H1 (cell line): ENCODE measurements around the gene CHMP6. TPM values are rescaled to one million over a fixed set of nuclear protein-coding genes. Genes with fewer than 3 reads are reported as not detected.
A peak's percentile ranks its signal among the peaks of the same experiment; 100 is the strongest.

Experiments
- CTCF ChIA-PET: fragments of 300-600 bp; sonication (Branson Sonifier 250); formaldehyde crosslinking; loops from one replicate; lab custom pipeline; 2021; ENCODE audit not compliant: partially characterized antibody; lab: Charles Lee
- POLR2A ChIA-PET: fragments of 300-600 bp; sonication (Branson Sonifier 250); formaldehyde crosslinking; loops from one replicate; lab custom pipeline; 2021; ENCODE audit warnings: inconsistent platforms; ENCODE audit not compliant: partially characterized antibody; lab: Charles Lee
- DNase-seq, 2 experiments: peaks; one replicate each; pipeline versions ENCODE4 v3.0.0 to v3.0.0-alpha.2; 2010 to 2022; ENCODE audit warnings: low spot score in 2 of 2, low read depth in 1 of 2, mixed read lengths in 1 of 2
- FAIRE-seq: peaks from 2 replicates; lab custom pipeline; 2011; peaks lifted over from hg19 to GRCh38; lab: Jason Lieb, UNC
- H2AFZ ChIP-seq: 2 replicates; pipeline ENCODE4 v1.8.1; 2012; ENCODE audit warnings: low read length, inconsistent platforms
- H2AK5ac ChIP-seq: 2 replicates; pipeline ENCODE4 v1.6.1; 2013; ENCODE audit warnings: low read depth, low read length
- H2BK120ac ChIP-seq: replicated peaks from 2 replicates; pipeline ENCODE3; 2013; ENCODE audit warnings: low read depth, low read length, inconsistent platforms
- H2BK12ac ChIP-seq: 2 replicates; pipeline ENCODE4 v1.6.1; 2013; ENCODE audit warnings: low read depth, low read length
- H2BK15ac ChIP-seq: 2 replicates; pipeline ENCODE4 v1.6.1; 2013; ENCODE audit warnings: low read length
- H2BK20ac ChIP-seq: 2 replicates; pipeline ENCODE4 v1.6.1; 2013; ENCODE audit warnings: low read length
- H2BK5ac ChIP-seq: 2 replicates; pipeline ENCODE4 v1.6.1; 2013; ENCODE audit warnings: low read depth, low read length
- H3K14ac ChIP-seq: 2 replicates; pipeline ENCODE4 v1.6.1; 2013; ENCODE audit warnings: inconsistent platforms; ENCODE audit not compliant: insufficient read length
- H3K18ac ChIP-seq: 2 replicates; pipeline ENCODE4 v1.6.1; 2013; ENCODE audit warnings: low read length; ENCODE audit errors: extremely low read depth
- H3K23ac ChIP-seq: 2 replicates; pipeline ENCODE4 v1.6.1; 2013; ENCODE audit warnings: inconsistent platforms; ENCODE audit not compliant: insufficient read length
- H3K23me2 ChIP-seq: 2 replicates; pipeline ENCODE4 v1.6.1; 2013; ENCODE audit warnings: low read depth, low read length
- H3K27ac ChIP-seq: 2 replicates; pipeline ENCODE4 v1.6.1; 2011; ENCODE audit warnings: low read depth, low read length, inconsistent platforms
- H3K27me3 ChIP-seq, 4 experiments: replicated peaks in 1 of 4; 1 replicate in 1 of 4; 2 replicates in 3 of 4; pipeline versions ENCODE4 v1.6.1 to v1.8.1; 2011 to 2013; ENCODE audit warnings: low read length in 3 of 4, mild to moderate bottlenecking in 3 of 4, inconsistent platforms in 2 of 4, mixed read lengths in 2 of 4, moderate library complexity in 1 of 4; ENCODE audit not compliant: control insufficient read depth in 3 of 4, insufficient read depth in 3 of 4; ENCODE audit errors: extremely low read depth in 1 of 4
- H3K36me3 ChIP-seq, 4 experiments: 2 replicates each; pipeline versions ENCODE4 v1.6.1 to v1.8.1; 2011 to 2013; ENCODE audit warnings: mild to moderate bottlenecking in 4 of 4, low read length in 3 of 4, moderate library complexity in 2 of 4, control low read depth in 1 of 4, inconsistent platforms in 1 of 4; ENCODE audit not compliant: insufficient read depth in 4 of 4, control insufficient read depth in 2 of 4
- H3K4ac ChIP-seq: replicated peaks from 2 replicates; pipeline ENCODE3; 2013; ENCODE audit warnings: low read length, low read depth, mixed read lengths, inconsistent platforms; ENCODE audit not compliant: insufficient read length
- H3K4me1 ChIP-seq, 4 experiments: replicated peaks in 1 of 4; 1 replicate in 1 of 4; 2 replicates in 3 of 4; pipeline versions ENCODE4 v1.6.1 to v1.8.1; 2011 to 2013; ENCODE audit warnings: low read length in 3 of 4, inconsistent platforms in 2 of 4, mixed read lengths in 1 of 4; ENCODE audit not compliant: insufficient read depth in 4 of 4, control insufficient read depth in 3 of 4
- H3K4me2 ChIP-seq, 2 experiments: 2 replicates each; pipeline versions ENCODE4 v1.6.1 to v1.8.1; 2011 to 2013; ENCODE audit warnings: low read depth in 2 of 2, low read length in 2 of 2, control low read depth in 1 of 2, inconsistent platforms in 1 of 2, mild to moderate bottlenecking in 1 of 2; ENCODE audit not compliant: insufficient read depth in 1 of 2
- H3K4me3 ChIP-seq, 4 experiments: fragments of 200-600, 300-600 bp in 1 of 4; sonication (generic), shearing (Covaris generic), sonication (Bioruptor Twin) in 1 of 4; 2 replicates each; pipeline versions ENCODE4 v1.5.1 to v1.8.1; 2011 to 2016; ENCODE audit warnings: low read length in 4 of 4, low read depth in 3 of 4, control low read depth in 2 of 4, inconsistent platforms in 2 of 4, mild to moderate bottlenecking in 2 of 4, mixed read lengths in 1 of 4, moderate library complexity in 1 of 4; ENCODE audit not compliant: insufficient read depth in 2 of 4; ENCODE audit errors: extremely low read depth in 1 of 4
- H3K56ac ChIP-seq: replicated peaks from 2 replicates; pipeline ENCODE3; 2013; ENCODE audit warnings: low read depth, mild to moderate bottlenecking, mixed read lengths, low read length, inconsistent platforms; ENCODE audit not compliant: insufficient read length
- H3K79me1 ChIP-seq: 2 replicates; pipeline ENCODE4 v1.6.1; 2013; ENCODE audit warnings: low read depth, low read length, control low read depth
- H3K79me2 ChIP-seq, 2 experiments: 2 replicates each; pipeline versions ENCODE4 v1.6.1 to v1.8.1; 2012 to 2013; ENCODE audit warnings: low read length in 2 of 2, mild to moderate bottlenecking in 2 of 2, inconsistent platforms in 1 of 2; ENCODE audit not compliant: insufficient read depth in 2 of 2, control insufficient read depth in 1 of 2
- H3K9ac ChIP-seq, 4 experiments: replicated peaks in 1 of 4; 1 replicate in 1 of 4; 2 replicates in 3 of 4; pipeline versions ENCODE4 v1.6.1 to v1.8.1; 2011 to 2013; ENCODE audit warnings: low read depth in 3 of 4, low read length in 3 of 4, control low read depth in 2 of 4, mild to moderate bottlenecking in 2 of 4, moderate library complexity in 2 of 4, inconsistent platforms in 1 of 4; ENCODE audit errors: extremely low read depth in 1 of 4
- H3K9me3 ChIP-seq, 2 experiments: 2 replicates each; pipeline versions ENCODE4 v1.6.1 to v1.8.1; 2012 to 2013; ENCODE audit warnings: mild to moderate bottlenecking in 2 of 2, moderate library complexity in 2 of 2, control low read depth in 1 of 2, inconsistent platforms in 1 of 2, low read depth in 1 of 2, low read length in 1 of 2, mixed read lengths in 1 of 2; ENCODE audit not compliant: insufficient read depth in 2 of 2
- H4K20me1 ChIP-seq, 2 experiments: replicated peaks in 1 of 2; 2 replicates each; pipeline versions ENCODE3 to v1.8.1; 2011 to 2013; ENCODE audit warnings: inconsistent platforms in 2 of 2, low read length in 2 of 2, mild to moderate bottlenecking in 1 of 2; ENCODE audit not compliant: insufficient read depth in 2 of 2, control insufficient read depth in 1 of 2
- H4K5ac ChIP-seq: 2 replicates; pipeline ENCODE4 v1.6.1; 2013; ENCODE audit warnings: low read length, low read depth, mixed read lengths, inconsistent platforms; ENCODE audit not compliant: insufficient read length
- H4K8ac ChIP-seq: 2 replicates; pipeline ENCODE4 v1.8.0; 2013; ENCODE audit warnings: mild to moderate bottlenecking, moderate library complexity, low read length, inconsistent platforms; ENCODE audit not compliant: insufficient read depth; ENCODE audit errors: extremely low read depth
- H4K91ac ChIP-seq: replicated peaks from 2 replicates; pipeline ENCODE3; 2013; ENCODE audit warnings: low read length, mixed read lengths, inconsistent platforms; ENCODE audit not compliant: insufficient read length
- BCL11A ChIP-seq, 2 experiments: IDR thresholded peaks; one replicate each; pipeline ENCODE4 v1.6.1; 2011; ENCODE audit warnings: low read depth in 2 of 2, low read length in 2 of 2, mild to moderate bottlenecking in 2 of 2
- NRF1 ChIP-seq: IDR thresholded peaks from 2 replicates; pipeline ENCODE4 v1.6.1; 2011; ENCODE audit warnings: mild to moderate bottlenecking, low read depth, low read length, improper control_type of control experiment
- SP2 ChIP-seq: IDR thresholded peaks from 2 replicates; pipeline ENCODE4 v1.6.1; 2012; ENCODE audit warnings: mild to moderate bottlenecking, low read length, inconsistent platforms
- TCF12 ChIP-seq: IDR thresholded peaks from 2 replicates; pipeline ENCODE4 v1.6.1; 2011; ENCODE audit warnings: low read depth, mild to moderate bottlenecking, low read length
- WGBS, 2 experiments: shearing (Covaris generic) in 1 of 2; methylation state at CpG; one replicate each; pipeline versions ENCODE4 v1.1.6 to v1.1.7; 2013 to 2015; ENCODE audit warnings: low lambda C conversion rate in 2 of 2, mixed read lengths in 2 of 2, inconsistent platforms in 1 of 2, low coverage in 1 of 2, missing lambda C conversion rate in 1 of 2; ENCODE audit not compliant: insufficient replicate concordance in 2 of 2, insufficient coverage in 1 of 2, insufficient read length in 1 of 2; ENCODE audit errors: extremely low coverage in 1 of 2, missing lambda C conversion rate in 1 of 2; 5-methylcytosine and 5-hydroxymethylcytosine counted together
- polyA plus RNA-seq, 7 experiments: library from polyadenylated mRNA; depleted of rRNA in 3 of 7; stranded (reverse) in 5 of 7; unstranded in 2 of 7; fragments of >200 nt in 5 of 7; fragments of 200-250 nt in 2 of 7; gene quantifications; 1 replicate in 5 of 7; 2 replicates in 1 of 7; 4 replicates in 1 of 7; pipeline versions ENCODE4 v1.2.1 to v1.2.3, GENCODE V29; 2011 to 2013; ENCODE audit warnings: missing spikeins in 2 of 7, mixed read lengths in 2 of 7
- total RNA-seq: library from RNA; stranded (reverse); fragmentation: NEBNext Ultra II Directional; extraction: Animal tissue kit (Norgen Biotek cat#: 25700); gene quantifications from 2 replicates; pipeline ENCODE4 v1.2.1, GENCODE V29; 2021
- TF ChIP-seq, protein P1 (sequence below), 3 experiments: IDR thresholded peaks; 1 replicate in 2 of 3; 2 replicates in 1 of 3; pipeline versions ENCODE4 v1.5.1 to v1.6.1; 2011; ENCODE audit warnings: low read length in 3 of 3, mild to moderate bottlenecking in 3 of 3, inconsistent platforms in 2 of 3, low read depth in 1 of 3, moderate library complexity in 1 of 3; ENCODE audit not compliant: insufficient read depth in 1 of 3; ENCODE audit errors: control extremely low read depth in 1 of 3

The CHMP6 gene
- total and polyA plus RNA-seq, 2 of the 8 experiments (the other 6 are each of a cell fraction or from before 2014, with no cell fraction given): 15.7 to 24.3 TPM

GRCh38 chr17:81025065-81025740, 33.6 kb downstream of the CHMP6 start:
- TF ChIP-seq, protein P1, sequence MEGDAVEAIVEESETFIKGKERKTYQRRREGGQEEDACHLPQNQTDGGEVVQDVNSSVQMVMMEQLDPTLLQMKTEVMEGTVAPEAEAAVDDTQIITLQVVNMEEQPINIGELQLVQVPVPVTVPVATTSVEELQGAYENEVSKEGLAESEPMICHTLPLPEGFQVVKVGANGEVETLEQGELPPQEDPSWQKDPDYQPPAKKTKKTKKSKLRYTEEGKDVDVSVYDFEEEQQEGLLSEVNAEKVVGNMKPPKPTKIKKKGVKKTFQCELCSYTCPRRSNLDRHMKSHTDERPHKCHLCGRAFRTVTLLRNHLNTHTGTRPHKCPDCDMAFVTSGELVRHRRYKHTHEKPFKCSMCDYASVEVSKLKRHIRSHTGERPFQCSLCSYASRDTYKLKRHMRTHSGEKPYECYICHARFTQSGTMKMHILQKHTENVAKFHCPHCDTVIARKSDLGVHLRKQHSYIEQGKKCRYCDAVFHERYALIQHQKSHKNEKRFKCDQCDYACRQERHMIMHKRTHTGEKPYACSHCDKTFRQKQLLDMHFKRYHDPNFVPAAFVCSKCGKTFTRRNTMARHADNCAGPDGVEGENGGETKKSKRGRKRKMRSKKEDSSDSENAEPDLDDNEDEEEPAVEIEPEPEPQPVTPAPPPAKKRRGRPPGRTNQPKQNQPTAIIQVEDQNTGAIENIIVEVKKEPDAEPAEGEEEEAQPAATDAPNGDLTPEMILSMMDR (IDR thresholded peaks at IDR 0.05; ENCODE audit: control extremely low read depth in 1 of 3, insufficient read depth in 1 of 3, low read depth in 1 of 3, low read length in 3 of 3): no peak
- TF ChIP-seq BCL11A (IDR thresholded peaks at IDR 0.05; ENCODE audit: low read depth in 2 of 2, low read length in 2 of 2) (no peak), SP2 (no peak), TCF12 (no peak), NRF1 (no peak)

More at GRCh38 chr17:81025065-81025740, 33.6 kb downstream of the CHMP6 start:
- Histone ChIP-seq H2BK12ac (no peak overlapping the region), H2BK15ac (no peak overlapping the region), H3K14ac (no peak overlapping the region), H3K4me3 (no peak overlapping the region), H2BK5ac (no peak overlapping the region), H3K27me3 (no peaks in the 10 kb centered on the region; a peak in 3 of 7 replicates), H3K27ac (no peak overlapping the region), H3K36me3 (no peaks in the 10 kb centered on the region), H2AK5ac (no peak overlapping the region), H3K9ac (no peak overlapping the region), H3K79me1 (no peaks in the 10 kb centered on the region), H4K20me1 (peaks cover 0 to 3% of the 10 kb centered on the region in 2 experiments), H2BK20ac (no peak overlapping the region), H3K9me3 (no peaks in the 10 kb centered on the region; a peak in 1 of 4 replicates), H2AFZ (no peak overlapping the region), H3K18ac (no peak overlapping the region), H3K23me2 (no peaks in the 10 kb centered on the region), H3K4ac (no peak overlapping the region), H3K56ac (no peak overlapping the region), H3K79me2 (no peaks in the 10 kb centered on the region), H4K5ac (no peak overlapping the region), H4K8ac (peak overlapping the region; percentile 36; the same call in 1 of the 2 replicates), H2BK120ac (no peak overlapping the region), H4K91ac (no peak overlapping the region), H3K4me1 (peaks cover 0 to 3% (median 0%) of the 10 kb centered on the region in 4 experiments; a peak in 3 of 7 replicates), H3K23ac (no peak overlapping the region), H3K4me2 (no peak overlapping the region)
- ChIA-PET POLR2A (interaction anchor here (5.9 kb wide), 1 partner anchor 10 kb away, joined by 41 read pairs; the partner anchor contains the start of gene BAIAP2), CTCF (interaction anchor here (0.7 to 12.9 kb wide), 16 partner anchors 11 to 513 kb away, joined by 3 to 110 read pairs (median 6); no protein-coding TSS in a partner anchor)
- 88% methylated on average over 16 of the region's 16 CpGs; no CpG with 5 or more reads in 1 of the 2 experiments for WGBS, 2 experiments
- no peak for FAIRE-seq
- no peak for DNase-seq
